ENCODE data around the gene GRID2.

The GRID2 gene

GRCh38 chr4:92307866-92308265 is 4.1 kb downstream of the GRID2 start:
- TF ChIP-seq FOXP2 (optimal IDR thresholded peaks at IDR 0.05; ENCODE audit: borderline replicate concordance, extremely low read depth, extremely low read length, insufficient read depth) (no peak), REST (IDR thresholded peaks at IDR 0.05; ENCODE audit: insufficient read depth in 1 of 2, low read depth in 2 of 2, low read length in 2 of 2) (no peak), TAF1 (IDR thresholded peaks at IDR 0.05; ENCODE audit: borderline replicate concordance, insufficient read depth, low read length) (no peak), POLR2AphosphoS5 (IDR thresholded peaks at IDR 0.05; ENCODE audit: low read depth, low read length) (no peak), SIN3A (IDR thresholded peaks at IDR 0.05; ENCODE audit: borderline replicate concordance, insufficient read depth, low read length) (no peak)

DNA sequence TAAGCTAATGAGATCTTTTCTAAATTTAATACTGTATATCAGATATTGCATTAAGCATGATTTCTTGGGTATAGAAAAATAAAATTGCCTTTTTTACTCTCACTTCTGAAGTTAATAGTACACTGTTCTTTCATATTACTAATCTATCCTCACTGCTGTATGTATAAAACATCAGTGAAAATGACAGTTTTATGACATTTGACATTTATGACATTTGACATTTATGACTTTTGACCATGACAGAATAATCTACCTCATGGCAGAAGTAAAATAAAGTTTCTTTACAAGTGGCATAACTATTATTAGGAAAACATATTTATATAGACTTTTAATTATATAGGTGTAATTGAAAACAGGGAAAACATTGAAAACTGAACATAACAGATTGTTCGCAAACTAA is 13.3 kb downstream of the GRID2 start:
- TF ChIP-seq SIN3A (IDR thresholded peaks at IDR 0.05; ENCODE audit: borderline replicate concordance, insufficient read depth, low read length) = no peak
- TF ChIP-seq POLR2AphosphoS5 (IDR thresholded peaks at IDR 0.05; ENCODE audit: low read depth, low read length) = no peak
- TF ChIP-seq TAF1 (IDR thresholded peaks at IDR 0.05; ENCODE audit: borderline replicate concordance, insufficient read depth, low read length) = no peak
- TF ChIP-seq FOXP2 (optimal IDR thresholded peaks at IDR 0.05; ENCODE audit: borderline replicate concordance, extremely low read depth, extremely low read length, insufficient read depth) = no peak
- TF ChIP-seq REST (IDR thresholded peaks at IDR 0.05; ENCODE audit: insufficient read depth in 1 of 2, low read depth in 2 of 2, low read length in 2 of 2) = no peak

DNA sequence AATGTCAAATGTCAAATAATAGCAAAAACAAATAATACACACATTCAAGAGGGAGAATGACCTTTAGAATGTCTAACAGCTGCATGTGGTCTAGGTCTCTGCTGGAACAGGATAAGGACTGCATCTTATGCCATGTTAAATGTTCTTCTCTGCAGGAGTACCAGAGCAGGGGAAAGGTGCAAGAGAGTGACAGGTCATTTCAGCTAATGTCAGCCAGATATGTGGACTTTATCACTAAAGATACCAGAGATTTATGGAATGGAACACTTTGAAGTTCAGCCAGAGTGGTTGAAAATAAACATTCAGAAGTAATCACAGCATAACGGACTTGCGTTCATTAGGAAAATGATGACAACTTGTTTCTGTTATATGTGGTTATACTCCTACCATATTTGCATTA is 24.3 kb downstream of the GRID2 start:
- TF ChIP-seq REST (IDR thresholded peaks at IDR 0.05; ENCODE audit: insufficient read depth in 1 of 2, low read depth in 2 of 2, low read length in 2 of 2) = no peak
- no peak for TF ChIP-seq TAF1 (IDR thresholded peaks at IDR 0.05; ENCODE audit: borderline replicate concordance, insufficient read depth, low read length)
- no peak for TF ChIP-seq FOXP2 (optimal IDR thresholded peaks at IDR 0.05; ENCODE audit: borderline replicate concordance, extremely low read depth, extremely low read length, insufficient read depth)
- no peak for TF ChIP-seq POLR2AphosphoS5 (IDR thresholded peaks at IDR 0.05; ENCODE audit: low read depth, low read length)
- TF ChIP-seq SIN3A (IDR thresholded peaks at IDR 0.05; ENCODE audit: borderline replicate concordance, insufficient read depth, low read length) = no peak

GRCh38 chr4:92333016-92333415 is 29.2 kb downstream of the GRID2 start:
- no peak for TF ChIP-seq FOXP2 (optimal IDR thresholded peaks at IDR 0.05; ENCODE audit: borderline replicate concordance, extremely low read depth, extremely low read length, insufficient read depth)
- TF ChIP-seq SIN3A (IDR thresholded peaks at IDR 0.05; ENCODE audit: borderline replicate concordance, insufficient read depth, low read length) = no peak
- TF ChIP-seq REST (IDR thresholded peaks at IDR 0.05; ENCODE audit: insufficient read depth in 1 of 2, low read depth in 2 of 2, low read length in 2 of 2) = no peak
- TF ChIP-seq TAF1 (IDR thresholded peaks at IDR 0.05; ENCODE audit: borderline replicate concordance, insufficient read depth, low read length) = no peak
- no peak for TF ChIP-seq POLR2AphosphoS5 (IDR thresholded peaks at IDR 0.05; ENCODE audit: low read depth, low read length)
